Measurements from ENCODE around the gene MSH3.

The MSH3 gene

GRCh38 chr5:80796846-80797245 is 142.4 kb downstream of the MSH3 start:
- Histone ChIP-seq H3K9me3 (replicated peaks; ENCODE audit: insufficient read depth, low read length) (no peaks in the 10 kb centered on the region), H3F3A (ENCODE audit: insufficient read depth, low read length) (no peaks in the 10 kb centered on the region), H3K4me3 (ENCODE audit: low read length) (no peak overlapping the region), H3K4me1 (ENCODE audit: low read length) (no peaks in the 10 kb centered on the region), H3K36me3 (replicated peaks; ENCODE audit: insufficient read depth, low read length) (no peaks in the 10 kb centered on the region; the same call in 1 of the 2 replicates), H3K9ac (ENCODE audit: low read length) (no peak overlapping the region), H3K27ac (ENCODE audit: low read length) (no peak overlapping the region), H3K9me2 (replicated peaks; ENCODE audit: insufficient read depth, low read length) (no peaks in the 10 kb centered on the region), H3K4me2 (ENCODE audit: low read depth, low read length) (no peak overlapping the region), H3K79me2 (ENCODE audit: low read length) (no peaks in the 10 kb centered on the region), H4K20me1 (ENCODE audit: insufficient read depth, low read length) (no peaks in the 10 kb centered on the region), H3K27me3 (replicated peaks; ENCODE audit: insufficient read depth, low read length) (no peaks in the 10 kb centered on the region), H2AFZ (ENCODE audit: low read length) (no peak overlapping the region)
- no peak for TF ChIP-seq EZH2phosphoT487 (IDR thresholded peaks at IDR 0.05; ENCODE audit: low read length)
- TF ChIP-seq EZH2 (optimal IDR thresholded peaks at IDR 0.05; ENCODE audit: low read depth, low read length): no peak
- TF ChIP-seq CTCF (IDR thresholded peaks at IDR 0.05; ENCODE audit: low read length): no peak
- DNase-seq: no peak

- no peak overlapping the region for H3K27ac ChIP-seq (ENCODE audit: low read length)
- no peak for DNase-seq
- no peak overlapping the region for H2AFZ ChIP-seq (ENCODE audit: low read length)
- no peaks in the 10 kb centered on the region for H3K9me3 ChIP-seq (replicated peaks; ENCODE audit: insufficient read depth, low read length)
- no peak overlapping the region for H3K4me3 ChIP-seq (ENCODE audit: low read length)
- H3F3A ChIP-seq (ENCODE audit: insufficient read depth, low read length): no peaks in the 10 kb centered on the region
- no peak overlapping the region for H3K4me2 ChIP-seq (ENCODE audit: low read depth, low read length)
- H3K9ac ChIP-seq (ENCODE audit: low read length): no peak overlapping the region
- H4K20me1 ChIP-seq (ENCODE audit: insufficient read depth, low read length): no peaks in the 10 kb centered on the region
- H3K9me2 ChIP-seq (replicated peaks; ENCODE audit: insufficient read depth, low read length): no peaks in the 10 kb centered on the region
- no peaks in the 10 kb centered on the region for H3K27me3 ChIP-seq (replicated peaks; ENCODE audit: insufficient read depth, low read length)
- no peaks in the 10 kb centered on the region for H3K4me1 ChIP-seq (ENCODE audit: low read length)
- H3K79me2 ChIP-seq (ENCODE audit: low read length): no peaks in the 10 kb centered on the region
- TF ChIP-seq EZH2 (optimal IDR thresholded peaks at IDR 0.05; ENCODE audit: low read depth, low read length) (no peak), EZH2phosphoT487 (IDR thresholded peaks at IDR 0.05; ENCODE audit: low read length) (no peak), CTCF (IDR thresholded peaks at IDR 0.05; ENCODE audit: low read length) (no peak)
- no peaks in the 10 kb centered on the region; the same call in 1 of the 2 replicates for H3K36me3 ChIP-seq (replicated peaks; ENCODE audit: insufficient read depth, low read length)
Measured at GRCh38 chr5:80797428-80798024, 143.1 kb downstream of the MSH3 start.

- no peak overlapping the region for H3K4me3 ChIP-seq (ENCODE audit: low read length)
- no peak for DNase-seq
- H3K9me3 ChIP-seq (replicated peaks; ENCODE audit: insufficient read depth, low read length): no peaks in the 10 kb centered on the region
- no peak overlapping the region for H3K4me2 ChIP-seq (ENCODE audit: low read depth, low read length)
- no peaks in the 10 kb centered on the region for H3K27me3 ChIP-seq (replicated peaks; ENCODE audit: insufficient read depth, low read length)
- TF ChIP-seq CTCF (IDR thresholded peaks at IDR 0.05; ENCODE audit: low read length) (no peak), EZH2phosphoT487 (IDR thresholded peaks at IDR 0.05; ENCODE audit: low read length) (no peak), EZH2 (optimal IDR thresholded peaks at IDR 0.05; ENCODE audit: low read depth, low read length) (no peak)
- no peak overlapping the region for H3K9ac ChIP-seq (ENCODE audit: low read length)
- H3K27ac ChIP-seq (ENCODE audit: low read length): no peak overlapping the region
- H4K20me1 ChIP-seq (ENCODE audit: insufficient read depth, low read length): no peaks in the 10 kb centered on the region
- no peaks in the 10 kb centered on the region for H3K79me2 ChIP-seq (ENCODE audit: low read length)
- no peaks in the 10 kb centered on the region for H3K9me2 ChIP-seq (replicated peaks; ENCODE audit: insufficient read depth, low read length)
- H2AFZ ChIP-seq (ENCODE audit: low read length): no peak overlapping the region
- no peaks in the 10 kb centered on the region for H3K4me1 ChIP-seq (ENCODE audit: low read length)
- H3K36me3 ChIP-seq (replicated peaks; ENCODE audit: insufficient read depth, low read length): no peaks in the 10 kb centered on the region; the same call in 1 of the 2 replicates
- no peaks in the 10 kb centered on the region for H3F3A ChIP-seq (ENCODE audit: insufficient read depth, low read length)
Measured at GRCh38 chr5:80798166-80798565, 143.7 kb downstream of the MSH3 start.
